Gastroesophageal sphincter (tissue), 4 donors: Measurements from ENCODE around the gene PLK4. TPM values are rescaled to one million over a fixed set of nuclear protein-coding genes. Genes with fewer than 3 reads are reported as not detected.

Source experiments
- ATAC-seq: fragments of 150-250 bp; one replicate; pipeline ENCODE4 v1.9.1; 2016; ENCODE audit warnings: mild to moderate bottlenecking, moderate library complexity
- H3K27ac ChIP-seq, 4 donors: fragments of 200-600 bp; sonication (generic) in 3 of 4; 1 replicate in 3 of 4; 2 replicates in 1 of 4; pipeline ENCODE4 v1.5.1; 2016 to 2019
- H3K27me3 ChIP-seq: fragments of 200-600 bp; sonication (generic); one replicate; pipeline ENCODE4 v1.5.1; 2019
- H3K36me3 ChIP-seq, 2 donors: fragments of 200-600 bp; sonication (generic); one replicate each; pipeline ENCODE4 v1.5.1; 2019; ENCODE audit warnings: control low read depth in 1 of 2
- H3K4me1 ChIP-seq, 3 donors: fragments of 200-600 bp; sonication (generic); 1 replicate in 2 of 3; 2 replicates in 1 of 3; pipeline ENCODE4 v1.5.1; 2016 to 2019; ENCODE audit warnings: control low read depth in 2 of 3
- H3K4me3 ChIP-seq, 2 donors: fragments of 200-600 bp; sonication (generic); one replicate each; pipeline ENCODE4 v1.5.1; 2019; ENCODE audit warnings: mild to moderate bottlenecking in 1 of 2, moderate library complexity in 1 of 2
- H3K9me3 ChIP-seq, 3 donors: fragments of 200-600 bp; sonication (generic); one replicate each; pipeline ENCODE4 v1.5.1; 2017 to 2019; ENCODE audit warnings: control low read depth in 2 of 3
- EP300 ChIP-seq: sonication (generic); formaldehyde crosslinking; IDR thresholded peaks from one replicate; pipeline ENCODE4 v1.6.1; 2017; ENCODE audit warnings: antibody characterized with exemption, mild to moderate bottlenecking
- POLR2A ChIP-seq, 2 donors: fragments of 450-650 bp; IDR thresholded peaks; one replicate each; pipeline ENCODE4 v1.6.1; 2017; ENCODE audit warnings: antibody characterized with exemption in 2 of 2, mild to moderate bottlenecking in 2 of 2, moderate library complexity in 1 of 2
- POLR2AphosphoS5 ChIP-seq: sonication (generic); formaldehyde crosslinking; IDR thresholded peaks from one replicate; pipeline ENCODE4 v1.6.1; 2017; ENCODE audit warnings: antibody characterized with exemption
- WGBS, 2 donors: methylation state at CpG; one replicate each; pipeline ENCODE4 v1.1.5; 2018; ENCODE audit warnings: low coverage in 1 of 2; 5-methylcytosine and 5-hydroxymethylcytosine counted together
- total RNA-seq, 4 donors: library from RNA; depleted of rRNA; stranded (reverse); fragments of >200 nt; gene quantifications; one replicate each; pipeline ENCODE4 v1.1.0, GENCODE V29; 2016
- TF ChIP-seq, protein P1 (sequence below), 4 experiments: fragments of 200-600 bp in 2 of 4; fragments of 450-650 bp in 2 of 4; sonication (generic) in 1 of 4; IDR thresholded peaks; one replicate each; pipeline ENCODE4 v1.5.1; 2017 to 2019; ENCODE audit warnings: antibody characterized with exemption in 4 of 4, mild to moderate bottlenecking in 2 of 4, moderate library complexity in 2 of 4

PLK4 gene
- total RNA-seq, 4 donors from 2014 or later, result 0.67 to 6.8 (median 0.69) TPM; not detected in 1

DNA sequence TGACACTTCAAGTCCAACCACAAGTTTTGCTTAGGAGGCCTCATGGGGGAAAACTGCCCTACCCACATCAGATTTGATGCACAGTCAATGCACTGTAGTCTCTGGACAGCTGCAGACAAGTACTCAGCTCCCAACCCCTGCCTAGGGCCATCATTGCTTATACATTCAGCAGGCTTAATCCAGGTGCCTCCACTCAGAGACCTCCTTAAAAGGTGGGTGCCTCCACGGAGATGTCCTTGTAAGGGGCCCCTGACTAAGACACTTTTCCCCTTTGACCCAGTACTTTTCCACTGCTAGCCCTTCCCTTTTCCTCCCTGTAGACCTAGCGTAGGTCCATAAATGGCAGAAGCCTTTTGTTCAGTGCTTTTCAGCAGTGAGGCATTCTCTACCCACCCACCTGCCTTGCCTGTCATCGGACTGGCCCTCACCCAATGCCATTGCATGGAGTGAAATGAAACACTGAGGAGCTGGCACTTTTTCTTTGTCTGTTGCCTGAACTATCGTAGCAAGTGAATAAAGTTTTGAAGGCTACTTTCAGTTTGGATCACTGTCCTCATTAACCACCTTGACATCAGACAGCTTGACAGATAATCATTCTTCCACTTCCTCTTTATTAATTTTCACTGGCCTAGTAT, 23.8 kb upstream of the PLK4 start:
- Histone ChIP-seq H3K36me3 (no peaks in the 10 kb centered on the region), H3K4me3 (no peak overlapping the region), H3K27ac (no peak overlapping the region), H3K9me3 (peaks cover 0 to 12% (median 0%) of the 10 kb centered on the region in 3 donors), H3K27me3 (no peaks in the 10 kb centered on the region), H3K4me1 (peaks cover 0 to 5% (median 0%) of the 10 kb centered on the region in 3 donors)
- ATAC-seq, result no peak
- 60 to 81% methylated on average over 3 to 4 of the region's 4 CpGs for WGBS, 2 donors
- TF ChIP-seq POLR2A (IDR thresholded peaks at IDR 0.05), result no peak
- no peak for TF ChIP-seq POLR2AphosphoS5
- TF ChIP-seq EP300, result no peak
- TF ChIP-seq, protein P1, sequence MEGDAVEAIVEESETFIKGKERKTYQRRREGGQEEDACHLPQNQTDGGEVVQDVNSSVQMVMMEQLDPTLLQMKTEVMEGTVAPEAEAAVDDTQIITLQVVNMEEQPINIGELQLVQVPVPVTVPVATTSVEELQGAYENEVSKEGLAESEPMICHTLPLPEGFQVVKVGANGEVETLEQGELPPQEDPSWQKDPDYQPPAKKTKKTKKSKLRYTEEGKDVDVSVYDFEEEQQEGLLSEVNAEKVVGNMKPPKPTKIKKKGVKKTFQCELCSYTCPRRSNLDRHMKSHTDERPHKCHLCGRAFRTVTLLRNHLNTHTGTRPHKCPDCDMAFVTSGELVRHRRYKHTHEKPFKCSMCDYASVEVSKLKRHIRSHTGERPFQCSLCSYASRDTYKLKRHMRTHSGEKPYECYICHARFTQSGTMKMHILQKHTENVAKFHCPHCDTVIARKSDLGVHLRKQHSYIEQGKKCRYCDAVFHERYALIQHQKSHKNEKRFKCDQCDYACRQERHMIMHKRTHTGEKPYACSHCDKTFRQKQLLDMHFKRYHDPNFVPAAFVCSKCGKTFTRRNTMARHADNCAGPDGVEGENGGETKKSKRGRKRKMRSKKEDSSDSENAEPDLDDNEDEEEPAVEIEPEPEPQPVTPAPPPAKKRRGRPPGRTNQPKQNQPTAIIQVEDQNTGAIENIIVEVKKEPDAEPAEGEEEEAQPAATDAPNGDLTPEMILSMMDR (IDR thresholded peaks at IDR 0.05), result no peak

DNA sequence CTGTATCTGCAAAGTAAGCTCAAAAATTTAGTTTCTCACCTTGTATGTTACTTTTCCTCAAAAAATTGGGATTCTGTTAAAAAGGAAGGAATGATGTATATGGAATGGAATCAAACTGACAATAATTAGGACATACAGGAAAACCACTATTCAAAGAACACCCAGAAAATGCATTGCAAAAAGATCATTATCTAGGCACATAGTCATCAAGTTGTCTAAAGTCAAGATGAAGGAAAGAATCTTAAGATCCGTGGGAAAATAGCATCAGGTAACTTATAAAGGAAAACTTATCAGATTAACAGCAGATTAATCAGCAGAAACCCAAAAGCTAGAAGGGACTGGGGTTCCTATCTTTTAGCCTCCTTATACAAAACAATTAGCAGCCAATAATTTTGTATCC, 23.1 kb upstream of the PLK4 start:
- no peak for TF ChIP-seq POLR2A (IDR thresholded peaks at IDR 0.05)
- TF ChIP-seq POLR2AphosphoS5, result no peak
- TF ChIP-seq EP300, result no peak
- TF ChIP-seq, protein P1 (IDR thresholded peaks at IDR 0.05), result no peak
- Histone ChIP-seq H3K36me3 (no peaks in the 10 kb centered on the region), H3K4me3 (no peak overlapping the region), H3K4me1 (peaks cover 0 to 5% (median 0%) of the 10 kb centered on the region in 3 donors), H3K9me3 (peaks cover 0 to 10% (median 0%) of the 10 kb centered on the region in 3 donors), H3K27me3 (no peaks in the 10 kb centered on the region), H3K27ac (no peak overlapping the region)
- ATAC-seq, result no peak
- 100% methylated on average over 1 of the region's 1 CpG for WGBS, 2 donors

DNA sequence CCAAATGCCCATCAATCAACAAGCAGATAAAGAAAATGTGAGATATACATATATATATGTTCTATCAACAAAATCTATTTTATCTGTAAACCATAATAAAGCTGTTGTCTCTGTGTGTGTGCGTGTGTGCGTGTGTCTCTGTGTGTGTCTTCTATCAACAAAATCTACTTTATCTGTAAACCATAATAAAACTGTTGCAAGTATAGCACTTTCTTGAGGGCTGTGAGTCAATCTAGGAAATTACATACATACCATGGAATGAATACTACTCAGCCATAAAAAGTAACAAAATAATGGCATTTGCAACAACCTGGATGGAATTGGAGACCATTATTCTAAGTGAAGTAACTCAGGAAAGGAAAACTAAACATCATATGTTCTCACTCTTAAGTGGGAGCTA, 12.5 kb upstream of the PLK4 start:
- Histone ChIP-seq H3K27me3 (no peaks in the 10 kb centered on the region), H3K4me3 (no peak overlapping the region), H3K9me3 (no peaks in the 10 kb centered on the region), H3K4me1 (peaks cover 0 to 12% (median 2%) of the 10 kb centered on the region in 3 donors), H3K36me3 (no peaks in the 10 kb centered on the region), H3K27ac (no peak overlapping the region)
- no peak for ATAC-seq
- TF ChIP-seq, protein P1 (IDR thresholded peaks at IDR 0.05), result no peak
- TF ChIP-seq EP300 (no peak), POLR2AphosphoS5 (no peak), POLR2A (IDR thresholded peaks at IDR 0.05) (no peak)
- 95 to 100% methylated on average over 2 of the region's 2 CpGs for WGBS, 2 donors

DNA sequence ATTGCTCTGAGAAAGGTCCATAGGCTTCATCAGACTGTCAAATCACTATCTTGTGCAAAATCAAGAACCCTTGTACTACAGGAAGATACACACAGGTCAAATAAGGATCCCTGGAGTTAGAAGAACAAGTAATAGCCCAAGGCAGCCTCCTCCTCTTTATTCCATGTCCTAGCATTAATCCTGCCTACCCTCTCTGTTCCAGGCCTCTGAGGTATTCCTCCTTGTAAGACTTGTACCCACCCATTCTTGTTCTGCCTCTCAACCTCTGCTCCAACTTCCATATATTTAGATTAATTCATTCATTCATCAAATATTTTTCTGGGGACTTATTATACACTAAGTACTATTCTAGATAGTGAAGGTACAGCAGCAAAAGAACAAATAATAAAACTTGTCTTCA, 10.4 kb upstream of the PLK4 start:
- no peak overlapping the region for H3K4me3 ChIP-seq

DNA sequence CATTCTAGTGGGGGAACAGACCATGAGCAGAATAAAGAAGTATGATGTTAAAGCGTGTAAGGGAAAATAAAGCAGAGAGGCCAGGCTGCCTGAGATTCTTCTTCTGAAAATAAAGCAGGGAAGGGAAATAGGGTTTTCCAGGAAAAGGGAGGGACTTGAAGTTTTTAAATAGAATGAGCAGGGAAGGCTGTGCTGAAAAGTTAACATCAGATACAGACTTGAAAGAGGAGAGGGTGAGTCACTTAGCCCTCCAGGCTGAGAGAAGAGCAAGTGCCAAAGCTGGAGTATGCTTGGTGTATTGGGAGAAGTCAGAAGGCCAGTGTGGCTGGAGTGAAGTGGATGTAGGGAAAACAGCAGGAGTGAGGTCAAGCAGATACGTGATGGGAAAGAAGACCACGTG, 10.0 kb upstream of the PLK4 start:
- no peak for ATAC-seq
- H3K27me3 ChIP-seq, result no peaks in the 10 kb centered on the region
- H3K27ac ChIP-seq, result peak overlapping the region in 1 of 4 donors; percentile 16
- 9 to 26% methylated on average over 3 of the region's 3 CpGs for WGBS, 2 donors
- H3K4me3 ChIP-seq, result no peak overlapping the region
- H3K4me1 ChIP-seq, result peaks cover 0 to 12% (median 2%) of the 10 kb centered on the region in 3 donors
- no peaks in the 10 kb centered on the region for H3K36me3 ChIP-seq
- TF ChIP-seq, protein P1 (IDR thresholded peaks at IDR 0.05), result no peak
- TF ChIP-seq EP300, result no peak
- no peak for TF ChIP-seq POLR2AphosphoS5
- no peak for TF ChIP-seq POLR2A (IDR thresholded peaks at IDR 0.05)
- no peaks in the 10 kb centered on the region for H3K9me3 ChIP-seq

More for the DNA sequence above, 10.4 kb upstream of the PLK4 start:
- Histone ChIP-seq H3K9me3 (no peaks in the 10 kb centered on the region), H3K27me3 (no peaks in the 10 kb centered on the region), H3K36me3 (no peaks in the 10 kb centered on the region), H3K27ac (peak overlapping the region in 1 of 4 donors; percentile 16), H3K4me1 (peaks cover 0 to 12% (median 2%) of the 10 kb centered on the region in 3 donors)
- TF ChIP-seq EP300 (no peak), POLR2A (IDR thresholded peaks at IDR 0.05) (no peak), POLR2AphosphoS5 (no peak)
- TF ChIP-seq, protein P1 (IDR thresholded peaks at IDR 0.05), result no peak
- ATAC-seq, result no peak
